T47D (cell line): Measurements from ENCODE around the gene ATP10D.
"Not testable (repeated sequence)": the region's sequence is repeated elsewhere in the genome, so short reads cannot be mapped to it uniquely, and the experiment has no call there.

Experiments used
- DNase-seq, 2 experiments: peaks; one replicate each; pipeline versions ENCODE4 v3.0.0 to v3.0.0-alpha.2; 2011 to 2012; ENCODE audit warnings: low read depth in 1 of 2, low spot score in 1 of 2
- JUND ChIP-seq: IDR thresholded peaks from 2 replicates; pipeline ENCODE4 v1.6.1; 2012; ENCODE audit warnings: low read depth
- in situ Hi-C: cut with HindIII; loops from 2 replicates; pipeline ENCODE4 v1.10.0; 2016; ENCODE audit warnings: low sequenced_read_pairs, low pct_unique_long_range_greater_than_20kb

ATP10D gene

DNA sequence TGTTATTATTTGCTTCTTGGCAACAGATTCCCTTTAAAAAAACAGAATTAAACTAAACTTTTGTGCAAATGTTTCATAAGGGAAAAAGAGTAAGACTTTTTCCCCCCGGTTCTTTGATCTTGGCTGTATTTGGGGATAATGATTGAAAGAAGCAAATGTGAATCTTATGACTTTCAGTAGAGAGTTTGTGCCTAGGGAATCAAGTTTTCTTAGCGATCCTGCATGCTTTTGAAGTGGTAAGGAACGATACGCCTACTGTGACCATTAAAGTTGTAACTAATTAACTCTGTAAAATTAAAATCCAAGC is 9.0 kb downstream of the ATP10D start:
- no peak for TF ChIP-seq JUND
- in situ Hi-C loops: no loop called here
- no peak for DNase-seq

- no peak for TF ChIP-seq JUND
- in situ Hi-C loops: no loop called here
- no peak for DNase-seq
Observed at GRCh38 chr4:47498899-47499298, 13.8 kb downstream of the ATP10D start.

GRCh38 chr4:47499700-47500099 is 14.6 kb downstream of the ATP10D start:
- no peak for TF ChIP-seq JUND
- in situ Hi-C loops: no loop called here

DNA sequence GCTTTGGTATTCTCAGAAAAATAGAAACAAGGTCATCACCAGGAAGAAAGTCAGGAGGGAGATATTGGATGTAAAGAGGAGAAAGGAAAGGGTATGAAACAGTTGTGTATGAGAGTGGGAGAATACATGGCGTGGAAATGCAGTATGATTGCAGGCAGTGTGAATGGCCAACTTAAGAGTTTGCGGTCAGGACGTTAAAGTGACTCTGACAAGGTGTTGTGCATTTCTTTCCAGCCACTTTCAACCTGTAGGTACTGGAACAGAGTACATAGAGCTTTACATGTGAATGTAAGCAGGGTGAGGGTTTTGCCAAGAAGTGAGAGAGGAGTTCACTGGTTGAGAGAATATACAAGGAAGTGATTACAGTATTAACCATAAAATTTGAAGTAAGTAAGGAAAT is 15.7 kb downstream of the ATP10D start:
- TF ChIP-seq JUND: no peak
- in situ Hi-C loops: no loop called here

More at GRCh38 chr4:47499700-47500099, 14.6 kb downstream of the ATP10D start:
- no peak for DNase-seq

GRCh38 chr4:47505147-47505546 is 20.1 kb downstream of the ATP10D start:
- no peak for TF ChIP-seq JUND
- no peak for DNase-seq
- in situ Hi-C loops: no loop called here

More for the DNA sequence above, 15.7 kb downstream of the ATP10D start:
- DNase-seq: no peak

DNA sequence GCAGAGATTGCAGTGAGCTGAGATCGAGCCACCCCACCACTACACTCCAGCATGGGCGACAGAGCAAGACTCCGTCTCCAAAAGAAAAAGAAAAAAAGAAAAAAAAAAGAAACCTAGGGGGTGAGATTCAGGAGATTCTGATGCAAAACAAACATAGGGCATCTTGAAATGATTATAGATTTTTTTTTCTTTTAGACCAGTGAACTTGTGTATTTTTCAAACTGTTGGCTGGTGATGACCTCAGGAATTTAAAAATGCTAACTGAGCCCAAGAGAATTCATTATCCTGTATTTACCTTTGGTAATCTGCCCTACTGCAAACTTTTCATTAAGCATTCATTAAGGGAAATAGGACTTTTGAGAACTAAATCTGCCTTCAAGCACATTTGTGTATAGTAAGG is 20.6 kb downstream of the ATP10D start:
- in situ Hi-C loops: no loop called here
- no peak for DNase-seq
- no peak for TF ChIP-seq JUND

DNA sequence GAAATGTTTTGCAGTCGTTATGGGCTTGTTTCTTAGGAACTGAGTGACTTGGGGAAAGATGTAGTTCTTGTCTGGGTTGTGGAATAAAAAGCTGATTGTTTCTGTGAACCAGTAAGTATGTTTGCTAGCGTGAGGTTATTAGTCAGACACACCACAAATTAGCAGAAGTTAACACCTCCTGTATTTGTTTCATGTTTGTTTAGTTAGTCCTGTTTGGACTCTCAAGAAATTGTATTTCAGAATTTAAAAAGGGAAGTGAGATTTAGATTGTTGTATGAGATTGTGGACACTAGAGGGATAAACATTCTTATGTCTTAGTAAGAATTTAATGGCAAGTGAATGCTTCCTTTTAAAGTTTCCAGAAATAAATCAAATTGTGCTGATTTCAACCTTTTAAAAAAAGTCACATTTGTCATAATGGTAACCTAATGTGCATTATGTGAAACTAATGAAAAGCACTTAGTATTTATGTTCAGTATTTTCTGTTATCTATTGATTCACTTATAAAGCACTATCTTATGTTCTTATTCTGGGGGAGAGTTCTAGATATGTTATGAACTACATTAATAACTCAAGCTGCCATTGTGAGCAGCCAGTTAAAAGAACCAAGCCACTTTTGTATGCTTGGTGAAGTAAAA is 25.6 kb downstream of the ATP10D start:
- TF ChIP-seq JUND: no peak
- in situ Hi-C loops: no loop called here
- no peak for DNase-seq

GRCh38 chr4:47513461-47513860 is 28.4 kb downstream of the ATP10D start:
- no peak for TF ChIP-seq JUND
- DNase-seq: no peak
- in situ Hi-C loops: no loop called here

GRCh38 chr4:47519239-47519883 is 34.3 kb downstream of the ATP10D start:
- in situ Hi-C loops: no loop called here
- DNase-seq: no peak
- TF ChIP-seq JUND: no peak

GRCh38 chr4:47525154-47525819 is 40.2 kb downstream of the ATP10D start:
- no peak for TF ChIP-seq JUND
- in situ Hi-C loops: no loop called here
- DNase-seq: no peak

- no peak for DNase-seq
- in situ Hi-C loops: no loop called here
- no peak for TF ChIP-seq JUND
Observed at GRCh38 chr4:47526281-47526680, 41.2 kb downstream of the ATP10D start.

- in situ Hi-C loops, DNase-seq: not testable (repeated sequence)
Observed at GRCh38 chr4:47528646-47529045, 43.6 kb downstream of the ATP10D start.

DNA sequence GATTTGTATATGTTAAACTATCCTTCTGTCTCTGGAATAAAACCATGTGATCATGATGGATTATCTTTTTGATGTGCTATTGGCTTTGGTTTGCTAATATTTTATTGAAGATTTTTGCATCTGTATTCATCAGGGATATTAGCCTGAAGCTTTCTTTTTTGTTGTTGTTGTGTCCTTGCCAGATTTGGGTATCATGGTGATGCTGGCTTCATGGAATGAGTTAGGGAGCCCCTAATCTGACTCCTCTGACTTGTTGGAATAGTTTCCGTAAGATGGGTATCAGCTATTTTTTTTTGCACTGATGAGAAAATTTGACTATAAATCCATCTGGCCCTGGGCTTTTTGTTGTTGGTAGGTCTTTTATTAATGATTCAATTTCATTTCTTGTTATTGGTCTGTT is 45.7 kb downstream of the ATP10D start:
- DNase-seq: no peak

More for the DNA sequence above, 45.7 kb downstream of the ATP10D start:
- in situ Hi-C loops: no loop called here
- no peak for TF ChIP-seq JUND
